HepG2 (cell line): ENCODE data around the gene CD79A. TPM values are rescaled to one million over a fixed set of nuclear protein-coding genes. Genes with fewer than 3 reads are reported as not detected.
A peak's percentile ranks its signal among the peaks of the same experiment; 100 is the strongest.

ENCODE experiments used
- ATF2 ChIP-seq: sonication (generic); formaldehyde crosslinking; IDR thresholded peaks from 2 replicates; pipeline ENCODE4 v1.4.0; 2020; ENCODE audit warnings: missing genetic modification reagents
- CBX5 ChIP-seq: sonication (generic); formaldehyde crosslinking; IDR thresholded peaks from 2 replicates; pipeline ENCODE4 v1.4.0; 2020; ENCODE audit warnings: missing genetic modification reagents, borderline replicate concordance
- MEIS1 ChIP-seq: sonication (generic); formaldehyde crosslinking; IDR thresholded peaks from 2 replicates; pipeline ENCODE4 v1.9.0; 2021; ENCODE audit warnings: mild to moderate bottlenecking, missing genetic modification reagents, moderate library complexity, borderline replicate concordance
- ONECUT2 ChIP-seq: sonication (generic); formaldehyde crosslinking; IDR thresholded peaks from 2 replicates; pipeline ENCODE4 v1.4.0; 2020; ENCODE audit warnings: missing genetic modification reagents
- ZNF646 ChIP-seq: sonication (generic); formaldehyde crosslinking; IDR thresholded peaks from 2 replicates; pipeline ENCODE4 v1.9.0; 2021; ENCODE audit warnings: mild to moderate bottlenecking, missing genetic modification reagents
- ZNF883 ChIP-seq: sonication (generic); formaldehyde crosslinking; IDR thresholded peaks from 2 replicates; pipeline ENCODE4 v1.5.1; 2020; ENCODE audit warnings: mild to moderate bottlenecking, missing genetic modification reagents; ENCODE audit errors: not compliant biosample characterization
- polyA plus RNA-seq, 8 experiments: library from polyadenylated mRNA; depleted of rRNA in 3 of 8; stranded (reverse) in 7 of 8; unstranded in 1 of 8; fragments of >200 nt; fragmentation: Illumina TruSeq in 4 of 8; extraction: Trizol in 4 of 8; gene quantifications; 2 replicates each; pipeline versions ENCODE4 v1.2.1 to v1.2.3, GENCODE V29; 2011 to 2016; ENCODE audit warnings: low read depth in 4 of 8, missing spikeins in 1 of 8, mixed read lengths in 1 of 8; ENCODE audit not compliant: insufficient read depth in 1 of 8
- total RNA-seq, 5 experiments: library from RNA; depleted of rRNA; stranded (reverse); fragments of >200 nt; fragmentation: Illumina TruSeq; extraction: Trizol; gene quantifications; 2 replicates each; pipeline ENCODE4 v1.2.3, GENCODE V29; 2016; ENCODE audit warnings: low read depth in 1 of 5

The CD79A gene
- total and polyA plus RNA-seq, 2 of the 13 experiments (the other 11 are each of a cell fraction or from before 2014, with no cell fraction given): 0.24 to 0.33 TPM

DNA sequence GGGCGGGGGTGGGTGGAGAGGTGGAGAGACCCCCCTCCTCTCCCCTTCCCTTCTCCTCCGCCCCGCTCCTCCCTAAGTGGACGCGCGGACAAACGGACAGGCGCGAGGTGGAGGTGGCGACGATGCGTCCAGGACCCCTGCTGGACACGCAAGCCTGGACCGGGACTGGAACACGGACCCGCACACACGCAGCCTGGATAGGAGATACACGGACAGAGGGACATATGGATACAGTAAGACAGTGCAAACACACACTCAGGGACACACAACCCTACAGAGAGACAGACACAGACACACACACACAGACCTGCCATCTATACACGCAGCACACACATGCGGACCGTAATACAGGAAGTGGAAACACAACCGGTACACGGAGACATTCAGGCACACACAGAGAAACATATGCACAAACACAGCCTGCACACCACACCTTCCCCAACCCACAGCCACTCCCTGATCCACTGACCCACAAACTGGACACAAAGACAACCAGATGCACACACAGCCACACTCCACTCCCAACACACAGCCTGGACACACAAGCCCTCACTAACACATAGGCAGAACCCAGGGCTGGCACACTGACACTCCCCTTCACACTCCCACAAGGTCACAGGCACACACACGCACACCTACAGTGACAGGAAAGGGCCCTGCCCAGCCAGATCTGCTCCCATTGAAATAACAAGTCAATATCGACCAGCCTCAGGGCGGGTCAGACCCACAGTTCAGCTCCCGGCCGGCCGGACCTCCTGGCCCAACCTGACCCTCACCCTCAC, 51.9 kb downstream of the CD79A start (continued):
- no peak for TF ChIP-seq ATF2
- TF ChIP-seq MEIS1 (CRISPR knock-in tag): peak; percentile 18; the same call in 1 of the 2 replicates
- TF ChIP-seq CBX5: 0 out of 2 replicates have a peak, but pooled peaks have one; percentile 21
- peak; percentile 94 for TF ChIP-seq ZNF646 (CRISPR knock-in tag)
- peak; percentile 31 for TF ChIP-seq ZNF883 (CRISPR knock-in tag)
- peak; percentile 50; the same call in 1 of the 2 replicates for TF ChIP-seq ONECUT2 (CRISPR knock-in tag)
